Sigmoid colon (tissue), 3 donors: ENCODE data around the gene DCAF5.

Experiments used
- CTCF ChIP-seq, 4 experiments: fragments of 450-650 bp in 3 of 4; fragments of 200-600 bp in 1 of 4; IDR thresholded peaks; one replicate each; pipeline ENCODE4 v1.5.1; 2016 to 2019; ENCODE audit warnings: antibody characterized with exemption in 4 of 4, mild to moderate bottlenecking in 3 of 4, moderate library complexity in 2 of 4
- POLR2A ChIP-seq, 2 donors: fragments of 450-650 bp; IDR thresholded peaks; one replicate each; pipeline ENCODE4 v1.6.1; 2016; ENCODE audit warnings: antibody characterized with exemption in 2 of 2, mild to moderate bottlenecking in 2 of 2, moderate library complexity in 2 of 2

GRCh38 chr14:69137843-69138535, 14.9 kb downstream of the DCAF5 start:
- TF ChIP-seq CTCF (IDR thresholded peaks at IDR 0.05) (no peak), POLR2A (IDR thresholded peaks at IDR 0.05) (no peak)
